Prostate gland (tissue), 2 donors: ENCODE results near the gene DIP2B. TPM values are rescaled to one million over a fixed set of nuclear protein-coding genes. Genes with fewer than 3 reads are reported as not detected.
"Not testable (repeated sequence)": the region's sequence is repeated elsewhere in the genome, so short reads cannot be mapped to it uniquely, and the experiment has no call there.

ENCODE experiments used
- DNase-seq: peaks from one replicate; pipeline ENCODE4 v3.0.0-alpha.2; 2019; ENCODE audit warnings: low spot score
- H3K27ac ChIP-seq, 2 donors: fragments of 200-600 bp; sonication (generic); 2 replicates each; pipeline ENCODE4 v1.5.1; 2017 to 2019
- H3K27me3 ChIP-seq: fragments of 200-600 bp; sonication (generic); replicated peaks from 2 replicates; pipeline ENCODE4 v1.5.1; 2019; ENCODE audit not compliant: insufficient read depth
- H3K36me3 ChIP-seq, 2 donors: fragments of 200-600 bp; sonication (generic); 1 replicate in 1 of 2; 2 replicates in 1 of 2; pipeline versions ENCODE4 v1.5.1 to v1.8.1; 2017 to 2019
- H3K4me1 ChIP-seq: fragments of 200-600 bp; sonication (generic); replicated peaks from 2 replicates; pipeline ENCODE4 v1.5.1; 2019
- H3K4me3 ChIP-seq, 2 donors: fragments of 200-600 bp; sonication (generic); 2 replicates each; pipeline ENCODE4 v1.5.1; 2017 to 2019
- H3K9me3 ChIP-seq: fragments of 200-600 bp; sonication (generic); 2 replicates; pipeline ENCODE4 v1.5.1; 2017
- CTCF ChIP-seq, 4 experiments: fragments of 200-600 bp in 2 of 4; fragments of 450-650 bp in 2 of 4; sonication (generic) in 2 of 4; IDR thresholded peaks; 1 replicate in 3 of 4; 2 replicates in 1 of 4; pipeline ENCODE4 v1.5.1; 2016 to 2019; ENCODE audit warnings: antibody characterized with exemption in 4 of 4, mild to moderate bottlenecking in 2 of 4, moderate library complexity in 2 of 4
- POLR2A ChIP-seq: fragments of 450-650 bp; IDR thresholded peaks from one replicate; pipeline ENCODE4 v1.6.1; 2016; ENCODE audit warnings: antibody characterized with exemption, mild to moderate bottlenecking
- POLR2AphosphoS5 ChIP-seq: sonication (generic); formaldehyde crosslinking; IDR thresholded peaks from one replicate; pipeline ENCODE4 v1.6.1; 2017; ENCODE audit warnings: antibody characterized with exemption
- WGBS: methylation state at CpG from one replicate; pipeline ENCODE4 v1.1.5; 2018; 5-methylcytosine and 5-hydroxymethylcytosine counted together
- intact Hi-C: fragments of 100-400 bp; cut with DNase I; formaldehyde crosslinking; loops from one replicate; pipeline ENCODE4 v1.14.2; 2022
- total RNA-seq, 2 donors: library from RNA; depleted of rRNA; stranded (reverse); fragments of >200 nt; gene quantifications; one replicate each; pipeline ENCODE4 v1.1.0, GENCODE V29; 2016

The DIP2B gene
- total RNA-seq, 2 donors from 2014 or later, result 23.2 to 56.3 TPM

- Histone ChIP-seq H3K27me3 (no peaks in the 10 kb centered on the region), H3K27ac (no peak overlapping the region), H3K4me1 (no peaks in the 10 kb centered on the region), H3K4me3 (no peak overlapping the region), H3K9me3 (no peaks in the 10 kb centered on the region), H3K36me3 (no peaks in the 10 kb centered on the region)
- no peak for TF ChIP-seq CTCF (IDR thresholded peaks at IDR 0.05)
- TF ChIP-seq POLR2A, result no peak
- TF ChIP-seq POLR2AphosphoS5, result no peak
- intact Hi-C loops, result no loop called here
- WGBS, result 85% methylated on average over 1 of the region's 1 CpG
- no peak for DNase-seq
Measured at GRCh38 chr12:50519353-50519752, 14.6 kb downstream of the DIP2B start.

GRCh38 chr12:50520416-50521207 is 15.8 kb downstream of the DIP2B start:
- no peaks in the 10 kb centered on the region for H3K9me3 ChIP-seq
- H3K36me3 ChIP-seq, result no peaks in the 10 kb centered on the region
- 49% methylated on average over 8 of the region's 8 CpGs for WGBS
- intact Hi-C loops, result no loop called here
- H3K27ac ChIP-seq, result no peak overlapping the region
- TF ChIP-seq POLR2AphosphoS5 (no peak), POLR2A (no peak), CTCF (IDR thresholded peaks at IDR 0.05) (no peak)
- H3K4me3 ChIP-seq, result no peak overlapping the region
- DNase-seq, result no peak
- no peaks in the 10 kb centered on the region for H3K27me3 ChIP-seq
- no peaks in the 10 kb centered on the region for H3K4me1 ChIP-seq

- H3K27me3 ChIP-seq, H3K4me3 ChIP-seq, H3K9me3 ChIP-seq, intact Hi-C loops, H3K36me3 ChIP-seq, DNase-seq, H3K27ac ChIP-seq, H3K4me1 ChIP-seq: not testable (repeated sequence)
- 97% methylated on average over 4 of the region's 4 CpGs for WGBS
Measured at GRCh38 chr12:50521781-50522180, 17.0 kb downstream of the DIP2B start.

DNA sequence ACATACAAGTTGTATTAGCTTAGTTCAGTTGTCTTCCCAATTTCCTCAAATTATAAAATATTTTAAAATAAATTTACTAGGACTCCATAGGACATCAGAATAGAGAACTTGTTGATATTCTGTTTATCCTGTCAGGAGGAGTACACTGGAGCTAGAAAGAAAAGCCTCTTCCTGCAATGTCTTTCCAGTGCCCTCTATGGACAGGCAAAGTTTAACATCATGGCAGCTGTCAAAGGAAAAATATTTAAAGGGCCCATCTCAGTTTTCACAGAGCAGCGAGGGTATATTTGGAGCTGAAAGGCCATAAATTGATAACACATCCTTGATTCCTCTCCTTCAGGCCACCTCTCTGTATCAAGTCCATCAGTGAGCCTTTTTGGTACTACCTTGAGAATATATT is 19.0 kb downstream of the DIP2B start:
- Histone ChIP-seq H3K27ac (no peak overlapping the region), H3K27me3 (no peaks in the 10 kb centered on the region), H3K36me3 (no peaks in the 10 kb centered on the region), H3K4me1 (no peaks in the 10 kb centered on the region), H3K9me3 (no peaks in the 10 kb centered on the region), H3K4me3 (no peak overlapping the region)
- TF ChIP-seq CTCF (IDR thresholded peaks at IDR 0.05) (no peak), POLR2AphosphoS5 (no peak)
- no peak for DNase-seq
- 93% methylated on average over 1 of the region's 1 CpG for WGBS
- intact Hi-C loops, result no loop called here

DNA sequence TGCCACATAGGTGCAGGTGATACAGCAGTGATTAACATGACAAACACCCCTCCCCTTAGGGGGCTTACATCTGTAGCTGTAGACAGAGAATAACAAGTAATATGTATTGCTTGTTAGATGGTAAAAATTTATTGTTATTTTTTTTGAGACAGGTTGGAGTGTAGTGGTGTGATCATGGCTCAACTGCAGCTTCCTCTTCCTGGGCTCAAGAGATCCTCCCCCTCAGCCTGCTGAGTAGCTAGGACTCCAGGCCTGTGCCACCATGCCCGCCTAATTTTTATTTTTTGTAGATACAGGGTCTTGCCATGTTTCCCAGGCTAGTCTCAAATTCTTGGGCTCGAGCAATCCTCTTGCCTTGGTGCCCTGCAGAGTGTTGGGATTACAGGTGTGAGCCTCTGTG is 19.8 kb downstream of the DIP2B start:
- Histone ChIP-seq H3K36me3 (no peaks in the 10 kb centered on the region), H3K9me3 (no peaks in the 10 kb centered on the region), H3K27ac (no peak overlapping the region), H3K4me1 (no peaks in the 10 kb centered on the region), H3K27me3 (no peaks in the 10 kb centered on the region), H3K4me3 (no peak overlapping the region)
- intact Hi-C loops, result no loop called here
- WGBS, result 96% methylated on average over 2 of the region's 2 CpGs
- DNase-seq, result no peak
- TF ChIP-seq POLR2A (no peak), POLR2AphosphoS5 (no peak), CTCF (IDR thresholded peaks at IDR 0.05) (no peak)
